H9 (cell line): ENCODE results near the gene VSIG10L. TPM values are rescaled to one million over a fixed set of nuclear protein-coding genes. Genes with fewer than 3 reads are reported as not detected.

Experiments
- DNase-seq: peaks from one replicate; pipeline ENCODE4 v3.0.0-alpha.2; 2017
- H2AFZ ChIP-seq: one replicate; pipeline ENCODE4 v1.6.1; 2013; ENCODE audit warnings: mild to moderate bottlenecking, low read length, control low read depth, moderate library complexity
- H2AK5ac ChIP-seq: 2 replicates; pipeline ENCODE4 v1.6.1; 2013; ENCODE audit warnings: low read length, control low read depth, mixed read lengths; ENCODE audit not compliant: insufficient read length
- H2BK120ac ChIP-seq: one replicate; pipeline ENCODE4 v1.6.1; 2013; ENCODE audit warnings: low read depth, mild to moderate bottlenecking, low read length, control low read depth, inconsistent platforms; ENCODE audit not compliant: poor library complexity, severe bottlenecking
- H2BK12ac ChIP-seq: 2 replicates; pipeline ENCODE4 v1.6.1; 2013; ENCODE audit warnings: low read length, control low read depth, mixed read lengths, low read depth; ENCODE audit not compliant: insufficient read length
- H2BK15ac ChIP-seq: 2 replicates; pipeline ENCODE4 v1.6.1; 2013; ENCODE audit warnings: low read depth, low read length, control low read depth
- H2BK20ac ChIP-seq: one replicate; pipeline ENCODE4 v1.6.1; 2013; ENCODE audit warnings: low read depth, mild to moderate bottlenecking, low read length, control low read depth, inconsistent platforms; ENCODE audit not compliant: poor library complexity, severe bottlenecking
- H2BK5ac ChIP-seq: 2 replicates; pipeline ENCODE4 v1.6.1; 2013; ENCODE audit warnings: low read length, control low read depth, mixed read lengths; ENCODE audit not compliant: insufficient read length
- H3K14ac ChIP-seq: 2 replicates; pipeline ENCODE4 v1.6.1; 2013; ENCODE audit warnings: low read length, control low read depth; ENCODE audit not compliant: insufficient read depth
- H3K18ac ChIP-seq: 2 replicates; pipeline ENCODE4 v1.6.1; 2013; ENCODE audit warnings: low read depth, mild to moderate bottlenecking, mixed read lengths, low read length, control low read depth; ENCODE audit not compliant: insufficient read length
- H3K23ac ChIP-seq: 2 replicates; pipeline ENCODE4 v1.6.1; 2013; ENCODE audit warnings: low read length, control low read depth, mixed read lengths, low read depth; ENCODE audit not compliant: insufficient read length
- H3K23me2 ChIP-seq: 2 replicates; pipeline ENCODE4 v1.6.1; 2013; ENCODE audit warnings: low read depth, mild to moderate bottlenecking, mixed read lengths, low read length, control low read depth; ENCODE audit not compliant: insufficient read length, poor library complexity, severe bottlenecking
- H3K27ac ChIP-seq: 2 replicates; pipeline ENCODE4 v1.5.1; 2013; ENCODE audit warnings: low read length, control low read depth, mixed read lengths, low read depth; ENCODE audit not compliant: insufficient read length
- H3K27me3 ChIP-seq: 2 replicates; pipeline ENCODE4 v1.6.1; 2013; ENCODE audit warnings: low read length, control low read depth, inconsistent platforms; ENCODE audit not compliant: insufficient read depth
- H3K4ac ChIP-seq: 2 replicates; pipeline ENCODE4 v1.6.1; 2013; ENCODE audit warnings: low read depth, mild to moderate bottlenecking, control low read depth, inconsistent platforms, low read length, moderate library complexity
- H3K4me1 ChIP-seq: 2 replicates; pipeline ENCODE4 v1.6.1; 2013; ENCODE audit warnings: low read length, control low read depth, inconsistent platforms; ENCODE audit not compliant: insufficient read depth
- H3K4me2 ChIP-seq: 2 replicates; pipeline ENCODE4 v1.6.1; 2013; ENCODE audit warnings: low read length, control low read depth, mixed read lengths; ENCODE audit not compliant: insufficient read length, insufficient read depth
- H3K56ac ChIP-seq: 2 replicates; pipeline ENCODE4 v1.6.1; 2013; ENCODE audit warnings: low read depth, mild to moderate bottlenecking, mixed read lengths, low read length, control low read depth; ENCODE audit not compliant: insufficient read length
- H3K79me1 ChIP-seq: 2 replicates; pipeline ENCODE4 v1.6.1; 2013; ENCODE audit warnings: low read depth, mild to moderate bottlenecking, moderate library complexity, low read length, control low read depth, inconsistent platforms; ENCODE audit not compliant: insufficient read depth, poor library complexity, severe bottlenecking
- H3K79me2 ChIP-seq: 2 replicates; pipeline ENCODE4 v1.6.1; 2013; ENCODE audit warnings: low read length, control low read depth, inconsistent platforms; ENCODE audit not compliant: insufficient read depth
- H3K9ac ChIP-seq: 2 replicates; pipeline ENCODE4 v1.6.1; 2013; ENCODE audit warnings: low read length, control low read depth, mixed read lengths; ENCODE audit not compliant: insufficient read length; ENCODE audit errors: extremely low read depth
- H3K9me3 ChIP-seq: one replicate; pipeline ENCODE4 v1.6.1; 2013; ENCODE audit warnings: low read depth, low read length, inconsistent platforms; ENCODE audit not compliant: control insufficient read depth
- H3T11ph ChIP-seq: one replicate; pipeline ENCODE4 v1.6.1; 2013; ENCODE audit warnings: mild to moderate bottlenecking, low read length, control low read depth, inconsistent platforms
- H4K20me1 ChIP-seq: one replicate; pipeline ENCODE4 v1.6.1; 2013; ENCODE audit not compliant: control insufficient read depth, insufficient read length, insufficient read depth
- H4K5ac ChIP-seq: 2 replicates; pipeline ENCODE4 v1.6.1; 2013; ENCODE audit warnings: low read depth, mild to moderate bottlenecking, mixed read lengths, low read length, control low read depth; ENCODE audit not compliant: insufficient read length
- H4K8ac ChIP-seq: replicated peaks from 2 replicates; pipeline ENCODE4 v1.6.1; 2013; ENCODE audit warnings: low read length, control low read depth, mixed read lengths, low read depth; ENCODE audit not compliant: insufficient read length
- H4K91ac ChIP-seq: 2 replicates; pipeline ENCODE4 v1.6.1; 2013; ENCODE audit warnings: low read depth, mild to moderate bottlenecking, moderate library complexity, mixed read lengths, low read length, control low read depth; ENCODE audit not compliant: insufficient read length
- H3K27ac Mint-ChIP-seq, 3 experiments: 2 replicates in 2 of 3; 3 replicates in 1 of 3; pipeline ENCODE4 v1.8.0; 2020 to 2021; ENCODE audit warnings: mixed read lengths in 3 of 3, mild to moderate bottlenecking in 1 of 3, moderate library complexity in 1 of 3
- H3K27me3 Mint-ChIP-seq: 2 replicates; pipeline ENCODE4 v1.8.0; 2021; ENCODE audit warnings: low read depth, mild to moderate bottlenecking, moderate library complexity, mixed read lengths
- H3K36me3 Mint-ChIP-seq, 3 experiments: 2 replicates in 2 of 3; 3 replicates in 1 of 3; pipeline ENCODE4 v1.8.0; 2020 to 2021; ENCODE audit warnings: low read depth in 3 of 3, mixed read lengths in 3 of 3; ENCODE audit not compliant: insufficient read depth in 1 of 3
- H3K4me1 Mint-ChIP-seq, 2 experiments: 2 replicates each; pipeline ENCODE4 v1.8.0; 2020; ENCODE audit warnings: mixed read lengths in 2 of 2
- H3K4me3 Mint-ChIP-seq, 2 experiments: 2 replicates in 1 of 2; 3 replicates in 1 of 2; pipeline ENCODE4 v1.8.0; 2020 to 2021; ENCODE audit warnings: mild to moderate bottlenecking in 2 of 2, mixed read lengths in 2 of 2, moderate library complexity in 1 of 2
- H3K9me3 Mint-ChIP-seq, 2 experiments: 2 replicates in 1 of 2; 3 replicates in 1 of 2; pipeline ENCODE4 v1.8.0; 2020; ENCODE audit warnings: mild to moderate bottlenecking in 2 of 2, mixed read lengths in 2 of 2, moderate library complexity in 1 of 2
- CTCF ChIP-seq: fragments of 200-600 bp; sonication (generic); conservative IDR thresholded peaks from 3 replicates; pipeline ENCODE4 v1.8.0; 2021; ENCODE audit warnings: antibody characterized with exemption, mild to moderate bottlenecking
- WGBS: extraction: QIAGEN DNeasy Blood & Tissue Kit; methylation state at CpG from one replicate; pipeline ENCODE4 v1.1.7; 2013; ENCODE audit warnings: missing lambda C conversion rate, low lambda C conversion rate, mixed read lengths; ENCODE audit not compliant: insufficient read length; ENCODE audit errors: extremely low coverage; 5-methylcytosine and 5-hydroxymethylcytosine counted together
- total RNA-seq: library from RNA; stranded (reverse); gene quantifications from 2 replicates; pipeline ENCODE4 v1.2.1, GENCODE V29; 2021

The VSIG10L gene
- total RNA-seq, 1 experiment from 2014 or later, result 5.6 TPM

GRCh38 chr19:51365965-51366388 is 24.0 kb upstream of the VSIG10L start, which contains the start of gene ETFB:
Gene ETFB, minus strand, starts transcription at chr19:51366388. Its CDS starts 62 bp downstream, at chr19:51366326.
- Histone ChIP-seq H3K79me1 (no peaks in the 10 kb centered on the region), H2BK120ac (no peak within 1 kb of the TSS), H2BK15ac (no peak within 1 kb of the TSS), H3K23me2 (peaks cover 21% of the 10 kb centered on the region), H3K18ac (no peak within 1 kb of the TSS), H2BK5ac (no peak within 1 kb of the TSS), H3K4me2 (peak within 1 kb of the TSS; percentile 89), H4K8ac (no peak within 1 kb of the TSS), H4K91ac (no peak within 1 kb of the TSS), H4K5ac (no peak within 1 kb of the TSS), H3T11ph (no peak within 1 kb of the TSS), H3K23ac (no peak within 1 kb of the TSS), H2BK12ac (no peak within 1 kb of the TSS), H3K4ac (no peak within 1 kb of the TSS), H3K4me1 (no peaks in the 10 kb centered on the region), H4K20me1 (no peaks in the 10 kb centered on the region), H3K9me3 (no peaks in the 10 kb centered on the region), H3K79me2 (no peaks in the 10 kb centered on the region), H3K9ac (peak within 1 kb of the TSS; percentile 62), H3K27ac (no peak within 1 kb of the TSS), H2AK5ac (no peak within 1 kb of the TSS), H3K27me3 (no peaks in the 10 kb centered on the region), H2BK20ac (no peak within 1 kb of the TSS), H3K56ac (no peak within 1 kb of the TSS), H2AFZ (no peak within 1 kb of the TSS), H3K14ac (no peak within 1 kb of the TSS; the same call in 1 of the 2 replicates)
- Mint-ChIP-seq H3K27ac (peak within 1 kb of the TSS; percentile 92 to 98 (median 97)), H3K27me3 (peaks cover 5% of the 10 kb centered on the region), H3K36me3 (no peaks in the 10 kb centered on the region), H3K9me3 (no peaks in the 10 kb centered on the region), H3K4me3 (peak within 1 kb of the TSS; percentile 95 to 100), H3K4me1 (peaks cover 36 to 40% of the 10 kb centered on the region in 2 experiments)
- no peak for DNase-seq
- TF ChIP-seq CTCF, result no peak
- WGBS, result no CpG with 5 or more reads among the region's 27 CpGs
